NCI-H345 treated with DMSO at 0.1 percent for 48 hours (cell line): ENCODE measurements around the gene DCTD.

Experiments
- DNase-seq: peaks from one replicate; lab custom pipeline; 2025; ENCODE audit not compliant: unreplicated experiment; lab: John Stamatoyannopoulos, UW

The DCTD gene

DNA sequence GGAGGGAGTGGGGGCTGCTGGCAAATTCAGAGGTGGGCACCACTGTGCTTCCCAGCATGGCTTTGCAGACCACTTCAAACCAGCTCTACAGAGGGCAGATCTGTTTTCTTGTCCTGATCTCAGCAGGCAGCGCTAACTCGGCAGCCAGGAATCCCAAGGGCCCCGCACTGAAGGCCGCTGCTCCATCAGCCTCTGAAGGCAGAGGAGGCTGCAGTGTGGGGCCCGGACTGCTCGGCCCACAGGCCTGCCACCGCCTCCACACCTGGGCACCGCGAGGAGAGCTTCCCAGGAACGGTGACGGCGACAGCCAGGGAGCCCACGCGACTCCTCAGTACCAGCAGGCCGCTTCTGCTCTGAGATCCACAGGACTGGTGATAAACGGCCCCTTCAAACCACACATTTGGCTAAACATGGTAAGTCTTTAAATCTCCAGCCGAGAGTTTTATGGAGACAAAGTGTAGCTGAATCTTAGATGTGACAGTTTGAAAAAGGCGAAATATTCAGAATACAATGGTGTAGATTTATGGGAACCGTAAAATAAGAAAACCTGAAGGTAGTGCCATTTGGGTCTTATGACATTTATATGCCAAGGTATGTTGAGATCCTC is 23.6 kb downstream of the DCTD start:
- no peak for DNase-seq

DNA sequence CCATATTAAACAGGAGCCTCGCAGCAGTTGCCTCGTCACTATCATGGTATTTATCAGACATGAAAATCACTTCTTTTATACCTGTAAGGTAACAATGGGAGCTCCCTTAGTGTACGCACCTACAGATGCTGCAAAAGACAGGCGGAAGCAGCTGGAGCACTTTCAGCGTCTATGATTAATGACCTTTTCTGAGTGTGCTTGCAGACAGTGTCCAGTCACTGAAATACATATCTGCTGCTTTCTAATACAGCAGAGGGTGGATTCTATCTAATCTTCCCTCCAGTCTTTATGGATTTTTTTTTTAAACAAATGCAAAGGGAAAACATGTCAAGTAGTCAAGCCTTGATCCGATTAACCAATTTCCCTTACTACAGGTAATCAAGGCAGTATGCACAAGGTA is 24.1 kb downstream of the DCTD start:
- no peak for DNase-seq

DNA sequence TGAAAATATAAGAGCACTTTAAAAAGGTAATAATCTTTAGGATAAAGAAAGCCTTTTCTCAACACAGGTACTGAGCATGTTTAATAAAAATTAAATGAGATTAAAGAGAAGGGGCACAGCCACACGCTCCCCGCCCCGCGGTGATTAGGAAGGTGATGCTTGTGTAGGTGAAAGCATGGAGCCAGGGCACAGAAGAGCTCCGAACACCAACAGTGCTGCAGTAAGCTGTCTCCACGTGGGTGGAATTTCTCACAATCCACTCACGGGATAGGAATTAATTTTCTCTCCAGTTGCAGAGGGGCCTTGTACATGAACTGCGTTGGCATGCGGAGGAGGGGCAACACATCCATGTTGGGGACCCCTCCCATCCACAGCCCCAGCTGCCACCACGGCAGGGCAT is 27.0 kb downstream of the DCTD start:
- no peak for DNase-seq

DNA sequence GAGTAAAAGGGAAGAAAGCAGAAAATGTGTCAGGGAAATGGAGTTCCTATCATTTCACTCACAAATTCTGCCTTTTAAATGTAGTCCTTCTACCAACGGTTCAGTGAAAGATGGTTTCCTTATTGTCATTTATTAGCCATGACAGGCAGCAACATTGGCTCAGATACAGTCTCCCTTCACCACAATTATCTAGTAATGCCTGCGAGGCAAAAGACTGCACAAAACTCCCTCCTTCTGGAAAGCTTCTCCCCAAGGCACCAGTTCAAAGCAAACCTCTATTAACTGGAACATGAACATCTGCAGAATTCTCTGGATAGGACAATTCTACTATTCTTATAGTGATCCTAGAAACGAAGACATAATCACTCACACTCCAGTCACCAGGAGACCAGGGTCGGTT is 28.3 kb downstream of the DCTD start:
- no peak for DNase-seq

DNA sequence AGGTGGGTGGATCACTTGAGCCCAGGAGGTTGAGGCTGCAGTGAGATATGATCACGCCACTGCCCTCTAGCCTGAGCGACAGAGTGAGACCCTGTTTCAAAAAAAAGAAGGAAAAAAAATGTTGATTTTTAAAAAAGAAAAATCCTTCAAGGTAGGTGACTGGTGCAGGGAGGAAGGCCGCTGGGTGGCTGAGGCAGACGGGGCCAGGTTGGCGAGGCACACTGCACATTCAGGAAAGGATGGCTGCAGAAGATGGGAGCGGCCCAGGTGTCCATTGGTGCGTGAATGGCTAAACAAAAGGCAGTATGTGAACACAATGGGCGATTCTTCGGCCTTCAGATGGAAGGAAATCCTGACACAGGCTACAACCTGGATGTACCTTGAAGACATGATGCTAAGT is 30.4 kb downstream of the DCTD start:
- no peak for DNase-seq

DNA sequence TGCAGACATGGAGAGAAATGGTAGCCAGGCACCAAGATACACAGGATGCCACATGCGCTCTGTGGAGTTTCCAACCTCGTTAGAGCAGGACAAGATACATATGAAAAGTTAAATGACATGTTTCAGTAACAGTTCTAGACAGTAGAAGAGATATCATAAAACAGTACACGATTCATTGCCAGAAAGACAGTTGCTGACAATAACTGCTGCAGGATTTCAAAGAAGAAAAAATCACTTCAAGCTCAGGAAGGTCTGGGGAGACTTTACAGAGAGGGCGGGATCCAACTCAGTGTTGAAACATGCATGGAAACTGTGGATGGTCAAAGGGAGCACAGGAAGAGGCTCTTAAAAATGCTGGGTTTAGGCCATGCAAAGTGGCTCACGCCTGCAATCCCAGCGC is 31.0 kb downstream of the DCTD start:
- no peak for DNase-seq

DNA sequence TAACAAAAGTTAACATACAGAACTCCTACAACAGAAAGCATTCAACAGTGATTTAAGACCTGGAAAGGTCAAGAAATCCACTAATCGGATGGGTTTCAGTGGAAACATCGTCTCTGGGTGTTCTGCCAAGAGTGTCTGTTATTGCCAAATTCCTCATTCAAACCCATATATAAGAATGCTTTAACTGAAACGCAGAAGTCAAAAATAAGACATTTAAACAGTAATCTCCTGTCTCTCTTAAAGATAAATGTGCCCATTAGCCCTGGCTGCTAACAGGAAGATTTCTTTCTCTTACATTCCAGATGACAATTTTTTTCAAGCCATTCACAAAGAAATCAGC is 31.5 kb downstream of the DCTD start:
- no peak for DNase-seq

DNA sequence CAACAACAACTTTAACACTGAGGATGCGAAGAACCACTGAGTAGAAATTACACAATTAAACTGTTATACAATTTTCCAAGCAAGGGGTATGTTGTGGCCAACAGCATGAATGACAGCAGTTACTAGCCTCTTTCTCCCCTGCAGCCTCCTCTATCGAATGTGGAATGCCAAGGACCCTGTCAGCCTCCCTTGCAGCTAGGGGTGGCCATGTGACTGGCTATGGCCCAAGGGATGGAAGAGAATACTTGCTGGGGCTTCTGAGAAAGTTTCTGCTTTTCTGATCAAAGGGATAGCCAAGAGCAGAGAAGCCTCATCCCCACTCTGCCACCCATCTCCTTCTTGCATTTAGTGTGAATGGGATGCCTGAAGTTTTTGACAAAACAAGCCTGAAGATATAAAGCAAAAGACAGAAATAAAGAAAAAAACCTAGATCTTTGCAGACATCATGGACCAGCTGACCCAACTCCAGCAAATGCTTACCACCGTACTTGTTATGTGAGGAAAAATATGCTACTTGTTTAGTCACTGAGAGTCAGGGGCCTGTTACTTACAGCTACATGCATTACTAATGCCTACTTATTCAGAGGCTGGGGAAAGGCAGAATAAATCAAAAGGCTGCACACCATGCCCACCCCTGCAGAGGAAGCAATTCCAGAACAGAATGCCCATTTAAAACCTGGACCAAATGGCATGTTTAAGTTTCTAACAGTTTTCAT is 32.0 kb downstream of the DCTD start:
- no peak for DNase-seq

DNA sequence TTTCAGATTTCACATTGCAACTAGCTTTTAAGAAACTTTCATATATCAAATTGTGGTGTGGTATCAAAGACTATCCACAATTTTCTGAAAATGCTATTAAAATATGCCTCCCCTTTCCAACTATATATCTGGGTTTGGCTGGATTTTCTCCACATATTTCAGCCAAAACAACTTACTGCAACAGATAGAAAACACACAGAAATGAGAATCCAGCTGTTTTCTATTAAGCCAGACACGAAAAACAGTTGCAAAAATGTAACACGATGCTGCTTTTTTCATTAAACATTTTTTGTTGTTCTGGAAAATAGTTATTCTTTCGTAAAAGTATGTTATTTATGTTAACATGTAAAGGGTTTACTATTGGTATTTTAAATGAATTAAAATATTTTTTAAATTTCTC is 33.1 kb downstream of the DCTD start:
- DNase-seq: no peak

DNA sequence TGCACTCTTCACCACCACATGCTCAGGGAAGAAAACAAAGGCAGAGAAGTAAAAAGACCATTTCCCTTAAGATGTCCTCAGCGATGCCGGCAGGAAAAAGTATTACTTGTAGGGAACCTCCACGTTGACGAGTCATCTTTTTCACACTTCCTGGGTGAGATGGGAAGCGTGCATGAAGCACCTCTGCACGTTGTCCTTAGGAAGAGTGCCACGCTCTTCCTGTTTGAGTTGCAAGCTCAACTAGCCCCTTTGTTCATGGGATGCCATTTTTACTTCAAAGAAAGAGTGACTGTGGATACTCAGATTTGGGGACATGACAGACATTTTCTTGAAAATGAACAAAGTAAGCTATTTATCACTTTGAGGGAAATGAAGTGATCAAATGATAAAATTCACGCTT is 33.8 kb downstream of the DCTD start:
- no peak for DNase-seq

DNA sequence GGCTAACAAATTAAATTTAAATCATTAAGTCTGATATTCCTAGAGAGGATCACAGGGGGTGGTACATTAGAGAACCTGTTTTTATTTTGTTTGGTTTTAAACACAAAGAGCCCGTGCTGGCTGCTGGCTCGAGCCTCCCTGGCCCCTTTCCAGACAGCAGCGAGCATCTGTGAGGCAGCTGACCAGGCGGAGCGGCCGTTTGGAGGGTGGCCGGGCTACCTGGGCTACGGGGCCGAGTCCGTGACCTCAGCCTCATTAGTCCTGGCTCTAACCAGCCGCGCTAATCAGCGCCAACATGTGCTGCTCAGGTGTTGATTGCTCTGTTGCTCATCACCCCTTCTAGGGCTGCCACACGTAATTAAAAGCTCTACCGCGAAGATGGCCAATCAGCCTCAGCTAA is 35.3 kb downstream of the DCTD start:
- peak; percentile 48 for DNase-seq

DNA sequence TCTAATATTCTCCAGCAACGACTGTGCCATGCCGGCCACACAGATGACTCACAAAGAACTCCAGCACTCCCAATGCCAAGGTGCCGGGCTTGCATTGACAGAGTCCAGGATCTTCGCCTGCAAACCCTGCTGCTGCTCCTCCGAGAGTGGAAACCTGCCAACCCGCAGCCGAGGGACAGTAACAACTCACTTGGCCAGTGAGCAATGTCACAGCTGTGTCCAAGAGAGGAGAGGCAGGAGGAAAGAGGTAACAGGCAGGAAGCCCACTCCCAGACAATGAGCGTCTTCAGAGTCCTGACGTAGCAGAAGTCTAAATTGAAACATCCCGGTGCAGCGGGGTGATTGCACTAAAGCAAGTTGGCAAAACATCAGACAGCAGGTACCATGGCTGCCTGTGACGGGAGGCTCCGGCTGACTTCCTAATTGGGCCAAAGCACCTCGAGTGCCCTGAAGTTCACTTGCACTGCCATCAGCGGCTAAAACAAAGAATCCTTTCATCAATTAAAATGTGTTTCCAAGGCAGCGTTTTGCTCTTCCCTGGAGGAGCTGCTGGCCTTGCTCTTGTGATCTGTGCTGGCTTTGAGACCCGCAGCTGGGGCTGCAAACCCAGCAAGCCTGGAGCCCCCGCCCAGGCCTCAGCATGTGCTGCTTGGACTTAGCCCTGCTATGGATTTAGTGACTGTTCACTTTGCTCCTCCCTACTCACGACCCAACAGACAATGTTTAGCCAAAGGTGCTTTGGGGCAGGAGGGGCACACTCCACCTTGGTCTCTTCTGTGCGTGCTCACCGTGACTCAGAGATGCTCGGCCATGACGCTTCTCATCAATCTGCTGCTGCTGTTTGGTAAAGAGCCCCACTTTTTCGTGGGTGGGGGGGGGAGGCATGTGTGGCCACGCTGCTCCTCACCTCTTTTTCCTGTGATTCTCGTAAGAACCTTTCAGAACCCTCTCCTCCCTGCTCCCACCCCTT is 36.5 kb downstream of the DCTD start:
- no peak for DNase-seq

DNA sequence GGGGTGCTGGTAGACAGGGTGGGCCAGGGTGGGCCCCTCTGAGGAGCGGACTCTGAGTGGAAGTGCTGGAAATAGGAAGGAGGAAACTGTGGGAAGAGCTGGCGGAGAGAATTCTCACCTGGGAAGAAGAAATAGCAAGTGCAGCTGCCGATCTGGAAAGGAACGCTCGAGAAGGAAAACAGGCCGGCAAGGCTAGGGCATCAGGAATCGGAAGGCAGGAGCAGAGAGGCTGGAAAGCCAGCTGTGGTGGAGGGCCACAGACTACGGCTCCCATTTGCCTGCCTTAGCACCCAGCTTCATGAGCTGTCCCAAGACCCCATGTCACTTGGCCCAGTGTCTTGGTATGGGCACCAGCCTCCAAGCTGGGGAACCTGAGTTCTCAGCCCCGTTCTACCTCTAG is 37.3 kb downstream of the DCTD start:
- no peak for DNase-seq

DNA sequence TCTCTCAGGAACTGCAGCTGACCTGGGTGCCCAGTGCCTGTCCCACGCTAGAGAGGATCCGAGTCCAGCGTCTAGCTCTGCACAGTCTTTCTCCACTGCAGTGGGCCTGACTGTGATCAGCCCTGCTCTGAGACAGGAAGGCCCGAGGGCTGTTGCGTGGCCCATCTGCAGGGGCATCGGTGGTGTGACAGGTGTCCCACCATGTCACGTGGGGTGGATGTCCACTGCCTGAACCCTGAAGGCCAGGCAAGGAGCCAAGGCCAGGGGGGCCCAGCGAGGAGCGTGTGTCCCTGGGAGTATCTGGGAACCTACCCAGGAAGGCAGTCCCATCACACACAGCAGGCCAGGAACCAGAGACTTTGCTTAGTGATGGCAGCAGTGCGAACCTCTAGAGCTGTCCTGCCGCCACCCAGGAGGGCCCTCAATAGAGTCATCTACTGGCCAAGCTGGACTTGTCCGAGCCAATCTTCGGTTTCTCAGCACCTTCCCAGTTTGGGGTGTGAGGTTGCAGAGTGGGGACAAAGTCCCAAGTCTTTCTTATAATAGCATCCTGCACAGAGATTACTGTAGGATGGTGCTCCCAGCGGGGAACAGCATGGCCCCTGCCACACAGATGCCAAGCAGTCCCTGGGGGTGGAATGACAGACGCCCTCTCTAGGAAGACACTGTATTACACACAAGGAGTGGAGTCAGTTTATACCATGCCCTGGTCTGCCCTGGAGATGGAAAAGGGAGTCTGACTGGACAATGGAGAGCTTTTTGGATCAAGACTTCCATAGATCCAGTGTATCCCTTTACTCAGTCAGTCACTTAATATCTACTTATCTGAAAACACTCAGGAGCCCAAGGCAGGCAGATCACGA is 38.3 kb downstream of the DCTD start:
- no peak for DNase-seq

DNA sequence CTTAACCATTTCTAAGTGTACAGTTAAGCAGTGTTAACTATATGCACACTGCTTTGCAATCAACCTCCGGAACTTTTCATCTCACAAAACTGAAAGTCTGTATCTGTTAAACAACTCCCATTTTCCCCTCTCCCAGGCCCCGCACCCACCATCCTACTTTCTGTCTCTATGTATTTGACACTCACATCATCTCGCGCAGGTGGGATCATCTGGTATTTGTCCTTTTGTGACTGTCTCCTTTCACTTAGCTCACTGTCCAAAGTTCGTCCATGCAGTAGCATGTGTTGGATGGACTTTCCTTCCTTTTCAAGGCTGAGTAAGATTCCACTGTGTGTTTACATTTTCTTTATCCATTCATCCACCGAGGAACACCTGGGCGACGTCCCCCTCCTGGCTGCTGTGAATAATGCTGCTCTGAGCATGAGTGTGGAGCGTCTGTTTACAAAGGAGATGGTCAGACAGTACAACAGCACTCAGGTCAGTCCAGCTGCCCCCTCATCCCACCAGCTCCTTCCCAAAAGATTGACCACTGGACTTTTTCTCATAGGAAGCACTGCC is 39.8 kb downstream of the DCTD start:
- no peak for DNase-seq

DNA sequence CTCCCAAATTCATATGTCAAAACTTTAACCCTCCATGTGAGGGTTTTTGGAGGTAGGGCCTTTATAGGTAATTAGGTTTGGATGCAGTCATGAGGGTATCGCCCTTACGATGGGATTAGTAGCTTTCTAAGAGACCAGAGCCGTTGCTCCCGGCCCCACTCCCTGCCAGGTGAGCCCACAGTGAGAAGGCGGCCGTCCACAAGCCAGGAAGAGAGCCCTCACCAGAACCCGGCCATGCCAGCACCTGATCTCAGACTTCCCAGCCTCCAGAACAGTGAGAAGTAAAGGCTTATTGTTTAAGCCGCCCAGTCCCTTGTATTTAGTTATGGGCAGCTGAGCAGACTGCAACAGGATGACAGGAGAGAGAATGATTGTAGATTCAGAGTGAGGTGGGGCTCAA is 40.8 kb downstream of the DCTD start:
- DNase-seq: no peak

DNA sequence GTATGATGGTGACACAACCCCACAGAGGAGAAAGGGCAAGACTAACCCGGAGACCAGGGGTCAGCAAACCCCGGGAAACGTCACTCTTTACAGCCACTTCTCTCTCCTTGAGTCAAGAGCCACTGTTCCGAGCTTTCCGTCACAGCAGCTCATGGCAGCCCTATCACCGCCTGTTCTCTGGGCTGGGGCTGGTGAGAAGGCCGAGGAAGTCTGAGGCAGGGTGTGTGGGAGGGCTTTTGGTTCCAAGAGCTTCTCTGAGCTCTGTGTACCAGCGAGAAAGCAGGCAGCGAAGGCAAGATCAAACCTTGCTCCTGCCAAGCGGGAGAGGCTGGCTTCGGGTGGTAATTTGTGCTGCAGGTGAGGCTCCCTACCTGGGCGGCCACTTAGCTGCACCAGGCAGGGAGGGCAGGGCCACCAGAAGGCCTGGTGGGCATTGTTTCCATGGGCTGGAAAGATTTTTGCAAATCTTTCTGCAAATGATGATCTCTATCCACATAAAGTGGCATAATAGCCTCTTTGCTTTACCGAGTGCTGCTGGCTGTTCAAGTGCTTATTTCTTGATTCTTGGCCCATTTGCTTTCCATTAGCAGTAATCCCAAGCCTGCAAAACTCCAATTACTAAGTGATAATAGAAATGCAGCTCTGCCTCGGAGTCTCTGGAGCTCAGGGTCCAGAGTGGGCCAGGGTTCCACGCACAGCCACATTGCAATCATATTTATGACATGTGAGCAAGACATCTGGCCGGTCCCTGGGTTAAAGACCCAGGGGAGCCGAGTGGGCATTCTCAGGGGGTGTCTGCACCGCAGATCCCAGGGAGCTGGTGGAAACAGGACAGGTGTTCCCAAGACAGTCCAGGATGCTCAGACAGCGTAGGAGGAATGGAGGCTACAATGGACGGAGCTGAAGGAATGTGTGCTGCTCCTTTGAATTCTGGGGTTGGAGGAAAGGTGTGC is 41.5 kb downstream of the DCTD start:
- no peak for DNase-seq

DNA sequence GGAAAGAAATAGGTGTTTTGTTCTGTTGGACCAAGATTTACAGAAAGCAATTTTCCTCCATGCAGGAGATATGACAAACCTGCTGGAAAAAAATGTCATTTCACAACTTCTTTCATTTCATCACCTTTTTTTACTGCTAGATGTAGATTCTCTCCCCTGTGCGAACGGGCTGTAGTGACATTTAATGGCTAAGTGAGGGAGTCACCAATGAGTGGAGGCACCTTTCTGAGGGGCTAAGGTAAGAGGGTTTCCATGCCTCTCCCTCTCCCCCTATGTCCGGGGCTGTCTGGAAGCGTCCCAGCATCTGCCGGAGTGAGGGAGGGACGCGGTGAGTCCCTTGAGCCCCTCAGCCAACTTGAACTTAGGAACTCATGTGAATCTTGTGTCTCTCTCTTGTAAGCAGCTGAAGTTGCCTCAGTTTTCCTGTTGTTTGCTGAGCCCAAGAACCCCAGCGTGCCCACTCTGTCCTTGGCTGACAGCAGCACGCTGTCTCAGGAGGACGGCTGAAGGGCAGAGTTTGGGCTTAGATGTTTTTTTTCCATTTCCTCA is 42.3 kb downstream of the DCTD start:
- no peak for DNase-seq

DNA sequence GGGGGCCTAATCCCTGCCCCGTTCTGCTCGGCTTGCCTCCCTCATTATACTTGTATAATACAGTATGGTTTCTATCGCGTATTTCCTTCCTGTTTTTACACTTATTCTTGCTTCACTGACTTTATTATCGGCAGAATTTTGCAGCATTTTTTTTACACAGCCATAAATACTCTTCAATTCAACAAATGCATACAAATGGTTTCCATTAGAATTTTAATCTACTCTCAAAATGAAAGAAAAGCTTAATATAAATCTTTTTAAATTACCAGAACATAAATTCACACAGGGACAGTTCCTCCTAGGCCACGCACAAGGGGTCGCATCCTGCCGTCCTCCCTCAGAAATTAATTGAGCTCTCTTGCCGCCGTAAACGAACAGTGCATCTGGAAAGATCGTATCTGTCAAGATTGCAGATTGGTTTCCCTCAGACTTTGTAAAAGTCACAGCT is 42.9 kb downstream of the DCTD start:
- DNase-seq: no peak
